Fibroblast of pulmonary artery (primary cell): ENCODE results near the gene HOXC11.

Source experiments
- DNase-seq: peaks from one replicate; pipeline ENCODE4 v3.0.0-alpha.2; 2010; ENCODE audit warnings: low read depth
- H3K4me3 ChIP-seq: replicated peaks from 2 replicates; pipeline ENCODE4 v1.5.1; 2011; ENCODE audit warnings: low read depth, mild to moderate bottlenecking, control low read depth, low read length, moderate library complexity
- CTCF ChIP-seq: IDR thresholded peaks from 2 replicates; pipeline ENCODE4 v1.5.1; 2011; ENCODE audit warnings: mild to moderate bottlenecking, control low read depth, low read length, inconsistent platforms; ENCODE audit errors: missing control alignments

Gene HOXC11

GRCh38 chr12:54025499-54026405 is 52.8 kb downstream of the HOXC11 start:
- DNase-seq: no peak
- no peak for TF ChIP-seq CTCF
- H3K4me3 ChIP-seq: no peak overlapping the region

GRCh38 chr12:54026640-54027441 is 53.9 kb downstream of the HOXC11 start:
- DNase-seq: no peak

More at GRCh38 chr12:54026640-54027441, 53.9 kb downstream of the HOXC11 start:
- H3K4me3 ChIP-seq: no peak overlapping the region
- TF ChIP-seq CTCF: no peak
